CD4-positive, alpha-beta T cell treated with Interleukin-12 subunit alpha and Interleukin-12 subunit beta, for 1 hour (primary cell): ENCODE measurements around the gene NR2C2AP.
A peak's percentile ranks its signal among the peaks of the same experiment; 100 is the strongest.
"Not testable (repeated sequence)": the region's sequence is repeated elsewhere in the genome, so short reads cannot be mapped to it uniquely, and the experiment has no call there.

Source experiments
- DNase-seq: peaks from one replicate; pipeline ENCODE4 v3.0.0-alpha.2; 2020

The NR2C2AP gene

DNA sequence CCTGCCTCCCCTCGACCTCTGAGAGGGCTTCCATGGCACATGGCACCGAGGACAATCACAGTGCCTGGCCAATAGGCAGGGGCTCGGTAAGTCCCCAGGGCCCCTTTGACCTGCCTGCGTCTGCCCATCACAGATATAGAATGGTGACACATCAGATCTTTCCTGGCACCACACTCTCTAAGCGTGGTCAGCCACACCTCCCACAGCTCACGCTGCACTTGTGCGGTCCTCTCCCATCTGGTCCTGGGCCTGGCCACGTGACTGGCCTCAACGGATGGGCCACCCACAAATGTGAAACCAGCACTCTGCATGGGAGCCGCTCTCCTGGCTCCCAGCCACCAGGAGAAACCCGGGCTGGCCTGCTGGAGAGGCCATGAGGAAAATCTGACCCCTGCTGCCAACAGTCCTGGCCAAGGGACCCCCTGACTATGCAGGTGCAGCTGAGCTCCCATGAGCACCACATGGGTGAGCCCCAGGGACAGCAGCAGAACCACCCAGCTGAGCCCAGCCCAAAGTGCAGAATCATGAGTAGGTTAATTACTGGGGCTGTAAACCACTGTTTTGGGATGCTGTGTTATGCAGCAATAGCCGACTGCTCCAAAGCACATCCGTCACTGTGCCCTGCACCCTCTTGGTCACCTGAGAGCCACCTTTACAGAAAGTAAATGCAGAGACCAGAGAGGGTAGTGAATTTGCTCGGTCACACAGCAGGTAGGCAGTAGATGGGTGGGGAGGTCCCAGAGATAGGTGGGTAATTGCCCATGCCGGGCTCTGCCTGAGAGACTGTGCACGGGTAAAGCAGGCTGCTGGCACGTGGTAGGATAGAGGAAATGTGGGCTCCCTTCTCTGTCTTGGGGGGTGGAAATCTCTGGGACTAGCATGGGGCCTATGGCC, 23.4 kb downstream of the NR2C2AP start:
- DNase-seq, result no peak

DNA sequence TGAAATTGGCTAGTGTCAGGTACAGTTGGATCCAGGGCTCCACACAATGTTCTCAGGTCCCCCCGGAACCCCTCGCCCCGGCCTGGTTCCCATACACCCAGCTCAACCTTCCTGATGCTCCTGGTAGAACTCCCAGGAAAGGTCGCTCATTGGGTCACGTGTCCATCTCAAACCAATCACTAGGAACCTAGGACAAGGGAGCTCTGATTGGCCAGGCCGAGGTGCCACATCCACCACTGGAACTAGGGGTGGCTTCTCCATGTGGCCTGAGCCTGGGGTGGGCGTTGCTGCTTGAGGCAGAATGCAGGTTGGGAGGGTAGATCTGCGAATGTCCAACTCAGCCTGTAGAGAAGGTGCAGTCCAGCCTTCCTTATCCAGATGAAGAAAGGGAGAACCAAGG, 26.3 kb downstream of the NR2C2AP start:
- no peak for DNase-seq

DNA sequence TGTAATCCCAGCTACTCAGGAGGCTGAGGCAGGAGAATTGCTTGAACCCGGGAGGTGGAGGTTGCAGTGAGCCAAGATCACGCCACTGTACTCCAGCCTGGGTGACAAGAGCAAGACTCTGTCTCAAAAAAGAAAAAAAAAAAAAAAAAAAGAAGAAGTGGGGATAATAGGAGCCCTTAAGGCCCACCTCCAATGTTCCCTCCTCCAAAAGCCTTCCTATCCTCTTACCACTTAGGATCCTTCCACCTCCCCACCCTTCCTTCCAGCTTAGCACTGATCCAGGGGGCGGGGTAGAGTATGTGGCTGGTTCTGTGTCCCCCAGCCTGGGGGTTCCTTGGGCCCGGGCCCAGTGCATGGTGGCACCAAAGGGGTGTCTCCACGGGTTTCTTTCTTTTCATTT, 30.0 kb downstream of the NR2C2AP start:
- not testable (repeated sequence) for DNase-seq

DNA sequence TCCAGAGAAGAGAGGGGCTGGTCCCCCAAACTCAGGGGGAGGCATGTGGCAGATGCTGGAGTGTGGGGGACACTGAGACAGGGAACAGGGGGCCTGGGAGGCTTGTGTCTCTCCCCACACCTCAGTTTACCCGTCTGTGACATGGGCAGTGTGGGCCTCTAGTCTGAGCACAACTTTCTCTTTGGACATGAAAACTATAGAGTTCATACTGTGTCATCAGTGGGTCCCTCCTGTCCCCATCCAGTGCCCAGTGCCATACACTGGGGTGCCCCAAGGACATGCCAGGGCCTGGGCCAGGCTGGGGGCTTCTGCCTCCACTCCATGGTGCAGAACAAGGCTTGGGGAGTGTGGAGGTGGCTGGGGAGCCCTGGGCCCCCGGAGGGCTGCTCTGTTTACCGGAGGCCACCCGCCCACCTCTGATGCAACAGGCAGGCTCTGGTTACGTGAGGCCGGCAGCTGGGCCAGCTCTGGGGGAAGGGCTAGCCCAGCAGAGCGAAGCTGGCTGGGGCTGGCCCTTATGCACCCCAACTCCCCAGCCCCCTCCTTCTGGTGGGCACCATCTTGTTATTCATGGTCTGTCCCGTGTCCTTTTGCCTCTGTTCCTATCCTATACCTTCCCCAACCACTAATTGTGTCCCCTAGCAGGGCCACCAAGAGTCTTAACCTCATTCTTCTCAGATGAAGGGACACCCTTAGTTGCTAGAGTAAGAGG, 31.2 kb downstream of the NR2C2AP start:
- no peak for DNase-seq

DNA sequence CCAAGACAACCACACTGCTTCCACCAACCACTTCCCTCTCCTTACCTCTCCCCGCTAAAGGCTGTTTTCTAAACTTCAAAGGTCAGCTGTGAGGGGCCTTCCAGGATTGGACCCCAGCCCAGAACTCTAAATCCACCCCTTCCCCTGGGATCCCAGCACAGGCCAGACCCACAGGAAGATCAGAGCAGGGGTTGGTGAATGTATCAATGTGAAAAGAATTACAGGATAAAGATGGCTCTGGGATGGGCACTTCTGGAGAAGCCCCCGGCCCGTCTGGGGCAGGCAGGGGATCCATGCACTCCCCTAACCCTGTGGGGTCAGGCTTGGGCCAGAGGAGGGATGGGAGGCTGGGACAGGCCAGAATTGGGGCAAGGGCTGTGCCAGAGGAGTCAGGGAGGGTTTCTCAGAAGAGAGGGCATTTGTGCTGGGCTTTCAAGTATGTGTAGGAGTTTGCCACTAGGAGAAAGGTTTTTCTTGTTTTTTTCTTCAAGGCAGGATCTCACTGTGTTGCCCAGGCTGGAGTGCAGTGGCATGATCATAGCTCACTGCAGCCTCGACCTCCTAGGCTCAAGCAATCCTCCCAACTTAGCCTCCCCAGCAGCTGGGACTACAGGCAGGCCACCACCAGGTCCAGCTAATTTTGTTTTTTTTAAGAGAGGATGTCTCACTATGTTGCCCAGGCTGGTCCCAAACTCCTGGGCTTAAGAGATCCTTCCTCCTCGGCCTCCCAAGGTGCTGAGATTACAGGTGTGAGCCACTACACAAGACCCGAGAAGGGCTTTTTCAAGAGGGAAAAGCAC, 32.1 kb downstream of the NR2C2AP start:
- DNase-seq, result no peak

GRCh38 chr19:19170053-19170872, 33.0 kb downstream of the NR2C2AP start, which contains the start of gene MEF2B:
Gene MEF2B, minus strand, starts transcription at chr19:19170263. Its CDS starts 19,528 bp downstream, at chr19:19150735.
- peak; percentile 77 for DNase-seq

DNA sequence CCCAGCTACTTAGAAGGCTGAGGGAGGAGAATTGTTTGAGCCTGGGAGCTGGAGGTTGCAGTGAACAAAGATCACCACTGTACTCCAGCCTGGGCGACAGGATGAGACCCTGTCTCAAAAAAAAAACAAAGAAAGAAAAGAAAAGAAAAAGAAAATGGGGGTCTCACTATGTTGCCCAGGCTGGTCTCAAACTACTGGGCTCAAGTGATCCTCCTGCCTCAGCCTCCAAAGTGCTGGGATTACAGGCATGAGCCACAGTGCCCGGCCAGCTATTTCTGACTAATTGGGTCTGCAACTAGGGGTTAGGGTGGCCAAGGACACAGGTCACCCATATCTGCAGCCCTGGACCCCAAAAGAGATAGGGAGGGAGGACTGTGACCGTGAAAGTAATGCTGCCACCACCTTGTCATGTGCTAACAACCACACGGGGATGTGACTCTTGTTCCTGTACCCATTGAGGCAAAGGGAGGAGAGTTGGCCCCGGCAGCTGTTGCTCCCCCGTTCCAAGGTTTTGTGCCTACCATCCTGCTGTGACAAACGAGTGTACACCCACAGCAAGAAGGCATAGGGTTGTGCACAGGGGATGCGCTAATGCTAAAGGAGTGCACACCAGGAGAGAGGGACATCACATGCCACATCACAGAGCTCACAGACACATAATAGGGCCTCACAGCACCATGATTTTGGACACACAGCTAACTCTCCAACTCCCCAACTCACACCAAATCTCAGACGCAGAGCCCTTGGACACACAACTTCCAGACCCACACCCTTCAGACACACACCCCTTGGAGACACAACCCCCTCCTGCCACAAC, 33.8 kb downstream of the NR2C2AP start:
- DNase-seq, result no peak

DNA sequence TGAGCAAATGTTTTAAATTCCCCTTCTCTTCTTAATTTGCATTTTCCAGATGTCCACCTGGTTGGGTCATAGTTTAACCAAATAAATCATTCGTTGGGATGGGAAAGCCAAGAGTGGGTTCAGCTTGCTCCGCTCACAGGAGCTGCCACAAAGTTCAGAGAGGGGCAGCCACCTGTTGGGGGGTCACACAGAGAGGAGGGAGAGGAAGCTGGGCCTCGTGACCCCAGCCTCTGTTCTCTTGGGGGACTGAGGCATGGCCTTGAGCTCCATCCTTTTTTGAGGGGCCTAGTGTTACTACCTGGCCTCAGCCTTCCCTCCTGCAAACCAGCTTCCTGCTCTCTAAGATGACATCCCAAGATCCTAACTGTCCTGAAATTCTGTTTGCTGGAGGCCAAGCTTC, 35.6 kb downstream of the NR2C2AP start:
- DNase-seq, result no peak

GRCh38 chr19:19165396-19165795, 37.8 kb downstream of the NR2C2AP start:
- DNase-seq, result no peak

GRCh38 chr19:19162495-19162894, 40.7 kb downstream of the NR2C2AP start:
- DNase-seq, result no peak

GRCh38 chr19:19160461-19161035, 42.7 kb downstream of the NR2C2AP start:
- DNase-seq, result no peak

GRCh38 chr19:19159534-19159933, 43.7 kb downstream of the NR2C2AP start:
- no peak for DNase-seq

DNA sequence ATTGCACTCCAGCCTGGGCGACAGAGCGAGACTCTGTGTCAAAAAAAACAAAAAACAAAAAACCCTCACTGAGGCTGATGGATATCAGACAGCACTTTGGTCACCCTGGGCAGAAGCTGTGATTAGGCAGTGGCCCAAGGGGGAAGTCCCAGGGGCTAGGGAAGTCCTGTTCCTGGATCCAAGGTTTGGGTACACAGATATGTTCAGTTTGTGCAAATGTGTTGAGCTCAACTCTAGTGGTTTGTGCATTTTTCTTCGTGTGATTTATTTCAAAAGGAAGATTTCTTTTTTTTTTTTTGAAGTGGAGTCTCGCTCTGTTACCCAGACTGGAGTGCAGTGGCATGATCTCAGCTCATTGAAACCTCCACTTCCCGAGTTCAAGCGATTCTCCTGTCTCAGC, 45.4 kb downstream of the NR2C2AP start:
- no peak for DNase-seq

GRCh38 chr19:19155495-19156219, 47.6 kb downstream of the NR2C2AP start:
- DNase-seq, result no peak

GRCh38 chr19:19154768-19155494, 48.3 kb downstream of the NR2C2AP start:
- DNase-seq, result no peak

GRCh38 chr19:19152668-19153384, 50.4 kb downstream of the NR2C2AP start:
- DNase-seq, result no peak

DNA sequence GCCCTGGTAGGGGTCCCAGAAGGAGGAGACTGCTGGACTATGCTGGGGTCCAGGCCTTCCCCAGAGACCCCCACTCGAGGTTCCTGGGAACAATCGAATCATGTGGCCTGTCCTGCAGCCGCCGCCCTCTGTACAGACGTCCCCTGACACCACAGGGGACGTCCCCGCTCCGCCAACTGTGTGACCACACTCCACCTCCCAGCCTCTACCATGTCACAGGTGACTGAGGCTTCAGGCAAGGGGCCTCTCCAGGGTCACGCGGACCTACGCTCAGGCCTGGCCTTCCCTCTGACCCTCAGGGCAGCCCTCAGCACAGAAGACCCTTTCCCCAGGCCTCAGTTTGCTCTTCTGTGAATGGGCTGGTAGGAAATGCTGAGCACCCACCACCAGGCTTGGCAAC, 51.8 kb downstream of the NR2C2AP start:
- no peak for DNase-seq
